ENCODE data around the gene CELF5.

DNA sequence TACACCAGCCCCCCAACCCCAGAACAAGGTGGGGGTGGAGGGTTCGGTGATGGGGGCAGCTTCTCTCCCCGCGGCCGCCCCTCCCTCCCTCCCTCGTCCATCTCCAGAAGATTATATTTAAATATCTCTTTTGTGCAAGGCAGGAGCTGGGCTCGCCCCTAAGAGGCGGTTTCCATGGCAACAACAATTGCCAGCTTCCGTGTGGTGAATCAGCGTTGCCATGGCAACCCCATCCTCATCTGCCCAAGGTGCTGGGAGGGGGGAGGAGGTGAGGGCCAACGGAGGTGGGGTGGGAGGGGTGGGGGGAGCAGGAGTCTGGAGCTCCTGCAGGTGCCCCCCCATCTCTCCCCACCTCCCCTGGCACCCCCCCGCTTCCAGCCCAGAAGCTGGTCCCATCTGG, 46.4 kb downstream of the CELF5 start:
- TF ChIP-seq, protein P1, sequence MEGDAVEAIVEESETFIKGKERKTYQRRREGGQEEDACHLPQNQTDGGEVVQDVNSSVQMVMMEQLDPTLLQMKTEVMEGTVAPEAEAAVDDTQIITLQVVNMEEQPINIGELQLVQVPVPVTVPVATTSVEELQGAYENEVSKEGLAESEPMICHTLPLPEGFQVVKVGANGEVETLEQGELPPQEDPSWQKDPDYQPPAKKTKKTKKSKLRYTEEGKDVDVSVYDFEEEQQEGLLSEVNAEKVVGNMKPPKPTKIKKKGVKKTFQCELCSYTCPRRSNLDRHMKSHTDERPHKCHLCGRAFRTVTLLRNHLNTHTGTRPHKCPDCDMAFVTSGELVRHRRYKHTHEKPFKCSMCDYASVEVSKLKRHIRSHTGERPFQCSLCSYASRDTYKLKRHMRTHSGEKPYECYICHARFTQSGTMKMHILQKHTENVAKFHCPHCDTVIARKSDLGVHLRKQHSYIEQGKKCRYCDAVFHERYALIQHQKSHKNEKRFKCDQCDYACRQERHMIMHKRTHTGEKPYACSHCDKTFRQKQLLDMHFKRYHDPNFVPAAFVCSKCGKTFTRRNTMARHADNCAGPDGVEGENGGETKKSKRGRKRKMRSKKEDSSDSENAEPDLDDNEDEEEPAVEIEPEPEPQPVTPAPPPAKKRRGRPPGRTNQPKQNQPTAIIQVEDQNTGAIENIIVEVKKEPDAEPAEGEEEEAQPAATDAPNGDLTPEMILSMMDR (IDR thresholded peaks at IDR 0.05): no peak
- no peak for TF ChIP-seq POLR2A (IDR thresholded peaks at IDR 0.05)
